BE2C (cell line): Measurements from ENCODE around the gene RPRD1A.

ENCODE experiments used
- DNase-seq: peaks from one replicate; pipeline ENCODE4 v3.0.0-alpha.2; 2020
- H3K27me3 ChIP-seq: fragments of 250-450 bp; sonication (Bioruptor Pico); 2 replicates; pipeline ENCODE4 v1.5.1; 2020; ENCODE audit warnings: mild to moderate bottlenecking
- H3K36me3 ChIP-seq: fragments of 250-450 bp; sonication (Bioruptor Pico); 2 replicates; pipeline ENCODE4 v1.5.1; 2020; ENCODE audit warnings: mild to moderate bottlenecking
- H3K4me1 ChIP-seq: fragments of 250-450 bp; sonication (Bioruptor Pico); 2 replicates; pipeline ENCODE4 v1.5.1; 2020
- H3K4me3 ChIP-seq: 2 replicates; pipeline ENCODE4 v1.5.1; 2011; ENCODE audit warnings: low read depth, low read length
- H3K9me3 ChIP-seq: fragments of 250-450 bp; sonication (Bioruptor Pico); 2 replicates; pipeline ENCODE4 v1.5.1; 2020
- CTCF ChIP-seq: IDR thresholded peaks from 2 replicates; pipeline ENCODE4 v1.5.1; 2012; ENCODE audit warnings: mild to moderate bottlenecking, low read depth, low read length

The RPRD1A gene

DNA sequence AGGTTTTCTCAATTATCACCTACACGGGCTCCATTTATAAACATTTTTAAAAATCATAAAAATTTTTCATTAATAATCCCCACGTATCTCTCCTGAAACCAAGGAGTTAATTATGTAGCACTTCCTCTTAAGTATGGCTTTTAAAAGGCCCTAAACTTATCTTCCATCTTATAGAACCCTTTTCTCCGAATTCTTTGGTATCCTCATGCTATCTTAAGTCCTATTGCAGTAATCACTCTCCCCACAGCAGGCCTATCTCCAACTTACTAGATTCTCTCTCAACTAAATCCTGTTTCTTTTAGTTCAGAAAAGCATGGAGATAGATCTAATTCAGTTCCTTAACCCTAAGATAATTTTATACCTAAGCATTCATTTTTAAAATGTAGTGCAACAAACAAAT lies 26.2 kb downstream of the RPRD1A start:
- Histone ChIP-seq H3K4me3 (no peak overlapping the region), H3K9me3 (no peaks in the 10 kb centered on the region), H3K36me3 (no peaks in the 10 kb centered on the region), H3K27me3 (no peaks in the 10 kb centered on the region), H3K4me1 (no peaks in the 10 kb centered on the region)
- DNase-seq = no peak
- no peak for TF ChIP-seq CTCF

GRCh38 chr18:36038102-36038663 lies 29.2 kb downstream of the RPRD1A start:
- H3K4me1 ChIP-seq = no peaks in the 10 kb centered on the region; the same call in 1 of the 2 replicates
- no peak overlapping the region for H3K4me3 ChIP-seq

GRCh38 chr18:36035253-36035652 lies 32.1 kb downstream of the RPRD1A start:
- no peak for TF ChIP-seq CTCF
- Histone ChIP-seq H3K27me3 (no peaks in the 10 kb centered on the region), H3K4me1 (no peaks in the 10 kb centered on the region; the same call in 1 of the 2 replicates), H3K4me3 (no peak overlapping the region), H3K36me3 (no peaks in the 10 kb centered on the region), H3K9me3 (no peaks in the 10 kb centered on the region)
- DNase-seq = no peak

More at GRCh38 chr18:36038102-36038663, 29.2 kb downstream of the RPRD1A start:
- DNase-seq = no peak
- TF ChIP-seq CTCF = no peak
- Histone ChIP-seq H3K9me3 (no peaks in the 10 kb centered on the region), H3K27me3 (no peaks in the 10 kb centered on the region), H3K36me3 (no peaks in the 10 kb centered on the region)

- no peak overlapping the region for H3K4me3 ChIP-seq
- DNase-seq = no peak
- no peaks in the 10 kb centered on the region; the same call in 1 of the 2 replicates for H3K4me1 ChIP-seq
- TF ChIP-seq CTCF = no peak
- no peaks in the 10 kb centered on the region for H3K27me3 ChIP-seq
- H3K36me3 ChIP-seq = no peaks in the 10 kb centered on the region
- no peaks in the 10 kb centered on the region for H3K9me3 ChIP-seq
Observed at GRCh38 chr18:36034299-36034895, 33.0 kb downstream of the RPRD1A start.

GRCh38 chr18:36031903-36032302 lies 35.5 kb downstream of the RPRD1A start:
- Histone ChIP-seq H3K4me3 (no peak overlapping the region), H3K4me1 (no peaks in the 10 kb centered on the region; the same call in 1 of the 2 replicates), H3K9me3 (no peaks in the 10 kb centered on the region), H3K36me3 (no peaks in the 10 kb centered on the region), H3K27me3 (no peaks in the 10 kb centered on the region)
- DNase-seq = no peak
- TF ChIP-seq CTCF = no peak

DNA sequence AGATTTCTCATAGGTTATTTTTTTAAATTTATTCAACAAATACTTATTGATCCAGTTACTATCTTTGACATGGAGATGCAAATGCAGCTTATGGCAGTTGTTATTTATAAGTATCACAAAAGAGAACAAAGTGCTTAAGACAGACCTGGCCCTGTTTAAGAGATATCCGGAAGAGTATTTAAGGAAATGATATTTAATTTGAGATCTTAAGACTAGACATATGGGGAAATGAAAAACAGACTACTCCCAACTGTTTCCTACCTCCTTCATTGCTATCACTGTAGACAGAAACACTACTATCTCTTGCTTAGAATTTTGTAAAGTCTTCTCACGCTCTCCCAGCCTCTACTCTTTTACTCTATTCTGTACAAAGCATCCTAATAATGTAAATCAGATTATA lies 36.0 kb downstream of the RPRD1A start:
- DNase-seq = no peak
- Histone ChIP-seq H3K4me1 (no peaks in the 10 kb centered on the region; the same call in 1 of the 2 replicates), H3K36me3 (no peaks in the 10 kb centered on the region), H3K27me3 (no peaks in the 10 kb centered on the region), H3K9me3 (no peaks in the 10 kb centered on the region), H3K4me3 (no peak overlapping the region)
- TF ChIP-seq CTCF = no peak
